Kidney epithelial cell (primary cell): ENCODE data around the gene SLC16A10. TPM values are rescaled to one million over a fixed set of nuclear protein-coding genes. Genes with fewer than 3 reads are reported as not detected.
"Not testable (repeated sequence)": the region's sequence is repeated elsewhere in the genome, so short reads cannot be mapped to it uniquely, and the experiment has no call there.

ENCODE experiments used
- DNase-seq: peaks from one replicate; pipeline ENCODE4 v3.0.0-alpha.2; 2010; ENCODE audit warnings: low read depth
- H3K27me3 ChIP-seq: 2 replicates; pipeline ENCODE4 v1.6.0; 2011; ENCODE audit warnings: low read length; ENCODE audit not compliant: control insufficient read depth, insufficient read depth
- H3K36me3 ChIP-seq: 2 replicates; pipeline ENCODE4 v1.5.1; 2011; ENCODE audit warnings: low read length; ENCODE audit not compliant: control insufficient read depth, insufficient read depth
- H3K4me3 ChIP-seq: 2 replicates; pipeline ENCODE4 v1.5.1; 2011; ENCODE audit warnings: low read depth, mild to moderate bottlenecking, control low read depth, low read length
- total RNA-seq: library from RNA; depleted of rRNA; stranded (reverse); fragments of >200 nt; gene quantifications from 2 replicates; pipeline ENCODE4 v1.2.3, GENCODE V29; 2015
- TF ChIP-seq, protein P1 (sequence below): IDR thresholded peaks from 2 replicates; pipeline ENCODE4 v1.5.1; 2011; ENCODE audit warnings: mild to moderate bottlenecking, moderate library complexity, low read length, control low read depth, inconsistent platforms; ENCODE audit not compliant: insufficient read depth, poor library complexity, severe bottlenecking

The SLC16A10 gene
- total RNA-seq, 1 donor from 2014 or later, result 1.0 TPM

DNA sequence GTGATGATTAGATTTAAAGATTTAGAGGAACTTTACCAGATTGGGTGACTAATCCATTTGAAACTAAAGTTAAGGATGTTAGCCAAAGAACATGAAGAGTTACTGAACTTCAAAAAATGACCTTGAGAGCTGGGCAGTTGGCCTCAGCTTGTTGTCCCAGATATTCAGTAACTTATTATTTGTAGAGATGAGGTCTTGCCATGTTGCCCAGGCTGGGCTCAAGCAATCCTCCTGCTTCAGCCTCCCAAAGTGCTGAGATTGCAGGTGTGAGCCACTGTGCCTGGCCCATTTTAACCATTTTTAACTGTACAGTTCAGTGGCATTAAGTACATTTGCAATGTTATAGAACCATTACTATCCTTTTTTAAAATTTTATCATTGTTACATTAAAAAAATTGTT is 161.5 kb downstream of the SLC16A10 start:
- no peak for DNase-seq
- no peak overlapping the region for H3K4me3 ChIP-seq
- H3K36me3 ChIP-seq, result no peaks in the 10 kb centered on the region
- H3K27me3 ChIP-seq, result no peaks in the 10 kb centered on the region
- TF ChIP-seq, protein P1, sequence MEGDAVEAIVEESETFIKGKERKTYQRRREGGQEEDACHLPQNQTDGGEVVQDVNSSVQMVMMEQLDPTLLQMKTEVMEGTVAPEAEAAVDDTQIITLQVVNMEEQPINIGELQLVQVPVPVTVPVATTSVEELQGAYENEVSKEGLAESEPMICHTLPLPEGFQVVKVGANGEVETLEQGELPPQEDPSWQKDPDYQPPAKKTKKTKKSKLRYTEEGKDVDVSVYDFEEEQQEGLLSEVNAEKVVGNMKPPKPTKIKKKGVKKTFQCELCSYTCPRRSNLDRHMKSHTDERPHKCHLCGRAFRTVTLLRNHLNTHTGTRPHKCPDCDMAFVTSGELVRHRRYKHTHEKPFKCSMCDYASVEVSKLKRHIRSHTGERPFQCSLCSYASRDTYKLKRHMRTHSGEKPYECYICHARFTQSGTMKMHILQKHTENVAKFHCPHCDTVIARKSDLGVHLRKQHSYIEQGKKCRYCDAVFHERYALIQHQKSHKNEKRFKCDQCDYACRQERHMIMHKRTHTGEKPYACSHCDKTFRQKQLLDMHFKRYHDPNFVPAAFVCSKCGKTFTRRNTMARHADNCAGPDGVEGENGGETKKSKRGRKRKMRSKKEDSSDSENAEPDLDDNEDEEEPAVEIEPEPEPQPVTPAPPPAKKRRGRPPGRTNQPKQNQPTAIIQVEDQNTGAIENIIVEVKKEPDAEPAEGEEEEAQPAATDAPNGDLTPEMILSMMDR, result no peak

DNA sequence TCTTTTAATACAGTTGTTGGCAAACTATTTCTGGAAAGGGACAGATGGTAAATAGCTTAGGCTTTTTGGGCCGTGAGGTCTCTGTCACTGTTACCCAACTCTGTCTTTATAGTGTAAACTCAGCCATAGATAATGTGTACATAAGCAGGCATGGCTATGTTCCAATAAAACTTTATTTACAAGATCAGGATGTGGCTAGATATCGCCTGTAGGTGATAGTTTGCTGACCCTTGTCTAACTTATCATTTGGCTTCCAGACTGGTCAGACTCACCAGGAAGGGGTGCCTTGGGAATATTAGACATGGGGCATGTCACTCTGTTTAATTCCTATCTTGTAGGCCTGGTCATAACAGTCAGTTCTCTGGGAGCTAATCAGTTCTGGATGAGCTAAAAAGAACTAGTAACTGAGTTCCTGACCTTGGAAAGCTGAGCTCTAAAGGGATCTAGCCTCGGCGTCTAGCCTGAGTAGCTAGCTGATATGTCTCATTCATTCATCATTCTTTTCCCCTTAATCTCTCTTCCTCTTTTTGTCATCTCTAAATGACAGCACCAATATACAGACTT is 163.6 kb downstream of the SLC16A10 start:
- no peak for DNase-seq

DNA sequence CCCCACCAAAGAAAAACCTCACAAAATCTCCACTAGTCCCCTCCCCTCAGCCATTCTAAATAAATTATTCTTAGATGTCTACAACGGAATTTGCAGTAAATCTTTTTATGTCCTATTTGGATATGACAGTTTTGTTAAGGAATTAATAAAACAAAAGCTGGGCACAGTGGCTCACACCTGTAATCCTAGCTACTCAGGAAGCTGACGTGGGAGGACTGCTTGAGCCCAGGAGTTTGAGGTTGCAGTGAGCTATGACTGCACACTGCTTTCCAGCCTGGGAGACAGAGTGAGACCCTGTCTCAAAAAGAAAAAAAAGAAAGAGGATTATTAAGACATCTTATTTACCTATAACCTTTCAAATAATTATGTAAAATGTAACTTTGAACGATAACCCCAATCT is 165.4 kb downstream of the SLC16A10 start:
- Histone ChIP-seq H3K27me3 (no peaks in the 10 kb centered on the region), H3K4me3 (no peak overlapping the region), H3K36me3 (no peaks in the 10 kb centered on the region)
- TF ChIP-seq, protein P1, result no peak
- DNase-seq, result no peak

More for the DNA sequence above, 163.6 kb downstream of the SLC16A10 start:
- H3K27me3 ChIP-seq, result no peaks in the 10 kb centered on the region
- no peaks in the 10 kb centered on the region for H3K36me3 ChIP-seq
- no peak overlapping the region for H3K4me3 ChIP-seq
- TF ChIP-seq, protein P1, result no peak

DNA sequence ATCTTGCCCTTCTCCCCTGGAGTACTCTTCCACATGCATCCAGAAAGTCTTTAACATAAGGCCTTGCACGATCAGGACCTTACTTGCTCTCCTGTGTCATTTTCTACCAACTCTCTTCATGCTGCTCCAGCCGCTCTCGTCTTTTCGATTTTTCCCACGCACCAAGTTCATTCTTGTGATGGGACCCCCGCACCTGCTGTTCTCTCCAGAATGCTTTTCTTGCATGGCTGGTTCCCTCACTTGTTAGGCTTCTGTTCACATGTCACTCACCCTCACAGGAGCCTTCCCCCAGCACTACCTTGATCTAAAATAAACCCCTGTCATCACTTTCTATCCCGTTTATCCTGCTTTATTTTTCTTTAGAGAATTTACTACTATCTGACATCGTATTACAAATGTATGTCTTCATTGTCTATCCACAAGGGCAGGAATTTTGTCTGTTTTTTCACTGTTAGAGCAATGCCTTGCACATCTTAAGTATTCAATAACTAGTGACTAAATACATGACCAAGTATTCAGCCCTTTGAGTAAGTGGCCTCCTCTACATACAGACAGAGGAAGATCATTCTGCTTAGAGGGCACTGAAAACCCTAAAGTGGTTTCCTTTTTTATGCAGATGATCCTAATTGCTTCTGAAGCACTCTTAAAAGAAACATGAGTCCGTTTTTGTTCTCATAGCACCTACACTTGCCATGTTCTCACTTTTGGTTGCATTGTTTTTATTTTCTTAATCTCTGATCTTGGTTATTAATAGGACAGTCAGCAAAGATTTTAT is 166.9 kb downstream of the SLC16A10 start:
- no peak overlapping the region for H3K4me3 ChIP-seq
- no peaks in the 10 kb centered on the region for H3K27me3 ChIP-seq
- TF ChIP-seq, protein P1, result no peak
- no peak for DNase-seq
- H3K36me3 ChIP-seq, result no peaks in the 10 kb centered on the region

DNA sequence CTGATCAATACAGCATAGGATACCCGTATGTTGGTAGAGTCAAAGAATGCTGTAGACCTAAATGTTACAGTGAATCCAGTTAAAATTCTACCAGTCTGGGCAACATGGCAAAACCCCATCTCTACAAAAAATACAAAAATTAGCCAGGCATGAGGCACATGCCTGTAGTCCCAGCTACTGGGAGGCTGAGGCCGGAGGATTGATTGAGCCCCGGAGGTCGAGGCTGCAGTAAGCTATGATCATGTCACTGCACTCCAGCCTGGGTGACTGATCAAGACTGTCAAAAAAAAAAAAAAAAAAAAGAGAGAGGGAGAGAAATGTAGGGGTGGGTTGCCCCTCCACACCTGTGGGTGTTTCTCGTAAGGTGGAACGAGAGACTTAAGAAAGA is 167.5 kb downstream of the SLC16A10 start:
- no peak overlapping the region for H3K4me3 ChIP-seq
- H3K27me3 ChIP-seq, result no peaks in the 10 kb centered on the region
- DNase-seq, result no peak
- H3K36me3 ChIP-seq, result no peaks in the 10 kb centered on the region
- TF ChIP-seq, protein P1, result no peak

DNA sequence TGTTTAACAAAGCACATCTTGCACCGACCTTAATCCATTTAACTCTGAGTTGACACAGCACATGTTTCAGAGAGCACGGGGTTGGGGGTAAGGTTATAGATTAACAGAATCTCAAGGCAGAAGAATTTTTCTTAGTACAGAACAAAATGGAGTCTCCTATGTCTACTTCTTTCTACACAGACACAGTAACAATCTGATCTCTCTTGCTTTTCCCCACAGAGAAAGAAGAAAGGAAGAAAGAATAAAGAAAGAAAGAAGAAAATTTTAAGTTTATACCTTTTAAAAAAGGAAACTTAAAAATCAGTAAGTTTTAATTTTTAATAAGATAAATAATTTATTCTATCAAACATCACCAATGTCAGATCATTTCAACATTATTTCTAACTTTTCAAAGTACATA is 168.5 kb downstream of the SLC16A10 start:
- not testable (repeated sequence) for H3K36me3 ChIP-seq, H3K27me3 ChIP-seq, H3K4me3 ChIP-seq, DNase-seq
